Measurements from ENCODE around the gene BCO2.

Gene BCO2

DNA sequence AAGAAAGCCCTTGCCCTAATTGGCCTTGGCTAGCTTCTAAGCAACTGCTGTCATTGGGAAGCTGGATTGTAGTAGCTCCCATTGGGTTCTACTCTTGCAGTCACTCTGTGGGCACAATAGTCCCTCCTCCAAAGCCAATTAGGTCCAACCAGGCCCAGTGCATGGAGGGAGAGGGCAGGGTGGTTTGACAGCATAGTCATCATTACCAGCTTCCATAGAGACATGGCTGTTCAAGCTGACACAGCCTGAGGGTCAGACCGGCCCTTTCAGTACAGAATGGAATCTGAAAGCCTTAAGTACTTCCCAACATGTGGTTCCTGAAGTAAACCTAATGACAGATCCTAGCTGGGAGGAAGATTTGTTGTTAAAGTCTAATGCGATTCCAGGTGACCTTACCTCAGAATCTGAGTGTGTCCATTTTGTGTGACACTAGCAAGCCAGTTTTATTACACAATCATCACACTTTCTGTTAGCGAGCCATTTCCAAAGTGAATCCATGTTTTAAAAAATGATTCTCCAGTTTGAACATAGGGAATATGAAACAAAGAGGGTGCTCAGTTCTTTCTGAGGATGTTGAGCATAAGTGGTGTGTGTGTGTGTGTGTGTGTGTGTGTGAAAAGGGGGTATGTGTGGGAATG, 78.4 kb downstream of the BCO2 start:
- DNase-seq, result no peak

GRCh38 chr11:112255067-112255720, 79.9 kb downstream of the BCO2 start:
- DNase-seq, result no peak

- no peak for DNase-seq
Measured at GRCh38 chr11:112260490-112260889, 85.2 kb downstream of the BCO2 start, which contains the start of gene PLET1. PLET1 (minus strand) TSS chr11:112260860; CDS start chr11:112260589, 271 bp downstream.

DNA sequence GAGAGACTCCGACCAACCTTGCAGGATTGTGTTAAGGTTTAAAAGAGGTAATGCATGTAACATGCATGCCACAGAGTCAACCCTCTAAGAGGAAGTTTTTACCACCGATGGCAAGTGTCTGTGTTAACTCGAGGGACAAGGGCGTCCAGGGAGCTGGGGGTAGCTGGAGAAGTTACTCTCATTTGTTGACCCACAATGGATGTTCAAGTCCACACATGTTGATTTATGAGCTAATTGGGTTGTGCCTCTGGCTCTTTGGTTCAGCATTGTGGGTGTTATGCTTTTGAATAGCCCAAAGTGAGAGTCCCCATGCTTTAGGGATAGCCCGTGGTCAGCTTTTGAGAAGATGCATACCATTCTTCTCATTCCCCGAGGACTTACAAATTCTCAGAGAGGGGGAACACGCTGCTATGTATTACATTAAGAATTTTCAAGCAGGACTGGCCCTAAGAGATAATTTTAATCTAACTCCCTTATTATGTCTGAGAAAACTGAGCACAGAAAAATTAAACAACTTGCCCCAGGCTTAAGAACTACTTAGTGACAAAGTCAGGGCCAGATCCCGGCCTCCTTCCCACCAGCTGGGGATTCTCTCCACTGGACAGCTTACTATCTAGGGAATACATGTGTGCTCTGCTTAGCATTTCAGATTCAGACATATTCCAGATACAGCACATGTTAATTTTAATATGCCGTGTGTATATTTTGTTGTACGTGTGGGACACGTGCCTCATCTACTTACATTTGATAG, 90.5 kb downstream of the BCO2 start:
- DNase-seq, result no peak

DNA sequence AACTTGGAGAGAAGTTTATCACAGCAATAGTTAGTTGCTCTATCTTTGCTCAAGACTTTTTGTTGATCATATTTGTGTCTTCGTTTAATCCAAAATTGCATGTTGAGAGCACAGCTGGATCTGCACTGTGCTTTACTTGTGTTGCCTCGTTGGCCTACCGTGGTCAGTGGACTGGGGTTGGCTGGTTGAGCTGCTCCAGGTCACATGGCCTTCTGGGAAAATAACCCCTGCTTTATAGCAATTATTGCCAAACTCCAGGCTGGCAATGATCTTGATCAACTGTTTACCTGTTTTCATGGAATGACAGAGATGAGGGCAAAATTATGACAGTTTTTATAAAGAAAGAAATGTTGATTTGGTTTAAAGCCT, 91.1 kb downstream of the BCO2 start:
- no peak for DNase-seq

- no peak for DNase-seq
Measured at GRCh38 chr11:112267188-112267591, 91.9 kb downstream of the BCO2 start.

GRCh38 chr11:112268406-112268805, 93.1 kb downstream of the BCO2 start:
- DNase-seq, result no peak

Data from central memory CD4-positive, alpha-beta T cell (primary cell).